Peyer's patch (tissue), 4 donors: Measurements from ENCODE around the gene TMEM59L.

Experiments
- CTCF ChIP-seq, 6 experiments: fragments of 450-650 bp in 4 of 6; fragments of 200-600 bp in 2 of 6; sonication (generic) in 1 of 6; IDR thresholded peaks; one replicate each; pipeline ENCODE4 v1.5.1; 2017 to 2019; ENCODE audit warnings: antibody characterized with exemption in 6 of 6, mild to moderate bottlenecking in 3 of 6, moderate library complexity in 1 of 6
- POLR2A ChIP-seq, 2 donors: fragments of 450-650 bp; IDR thresholded peaks; one replicate each; pipeline ENCODE4 v1.5.1; 2017; ENCODE audit warnings: antibody characterized with exemption in 2 of 2, mild to moderate bottlenecking in 2 of 2, moderate library complexity in 2 of 2

GRCh38 chr19:18651300-18651699 is 38.6 kb downstream of the TMEM59L start:
- no peak for TF ChIP-seq CTCF (IDR thresholded peaks at IDR 0.05)
- no peak for TF ChIP-seq POLR2A (IDR thresholded peaks at IDR 0.05)
